Activated naive CD8-positive, alpha-beta T cell treated with anti-CD3 and anti-CD28 coated beads, Interleukin-2, amount 50 U/mL, for 16 hours (primary cell): Measurements from ENCODE around the gene FOXJ3.
"Not testable (repeated sequence)": the region's sequence is repeated elsewhere in the genome, so short reads cannot be mapped to it uniquely, and the experiment has no call there.

ENCODE experiments used
- DNase-seq: peaks from one replicate; pipeline ENCODE4 v3.0.0-alpha.2; 2020; ENCODE audit warnings: low read depth, low spot score

FOXJ3 gene

GRCh38 chr1:42251042-42251441 lies 84.0 kb downstream of the FOXJ3 start:
- no peak for DNase-seq

GRCh38 chr1:42250164-42250563 lies 84.9 kb downstream of the FOXJ3 start:
- DNase-seq: no peak

DNA sequence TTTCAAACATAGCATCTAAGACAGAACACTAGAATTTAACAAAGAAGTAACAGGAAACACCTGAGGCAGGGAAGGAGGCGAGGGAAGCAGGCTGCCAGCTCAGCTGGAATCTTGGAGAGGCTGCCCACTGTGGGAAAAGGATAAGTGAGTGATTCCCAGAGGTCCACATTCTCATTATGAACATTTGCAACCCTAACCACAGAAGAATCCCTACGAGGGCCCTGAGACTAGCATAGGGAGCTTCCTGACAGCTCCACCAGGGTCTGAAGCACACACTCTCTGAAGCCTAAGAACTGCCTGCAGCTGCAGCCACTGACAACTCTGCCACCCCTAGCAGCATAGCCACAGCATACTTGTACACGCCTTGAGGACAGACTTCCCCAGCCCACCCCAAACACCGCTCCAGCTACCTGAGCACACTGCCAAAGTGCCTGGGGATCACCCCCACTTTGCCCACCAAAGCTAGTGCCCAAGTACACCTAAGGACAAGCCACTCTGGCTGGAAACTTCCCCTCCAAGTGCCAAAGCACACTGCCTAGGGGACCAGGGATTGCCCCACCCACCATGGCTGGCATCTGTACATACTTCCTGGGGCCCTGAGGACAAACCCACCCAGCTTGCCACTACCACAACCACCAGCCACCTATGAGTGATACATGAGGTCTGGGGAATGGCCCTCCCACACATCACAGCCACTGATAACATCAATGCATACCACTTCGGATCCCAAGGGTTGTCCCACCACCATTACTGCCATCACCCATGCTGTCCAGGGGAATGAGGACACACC lies 93.9 kb downstream of the FOXJ3 start:
- no peak for DNase-seq

DNA sequence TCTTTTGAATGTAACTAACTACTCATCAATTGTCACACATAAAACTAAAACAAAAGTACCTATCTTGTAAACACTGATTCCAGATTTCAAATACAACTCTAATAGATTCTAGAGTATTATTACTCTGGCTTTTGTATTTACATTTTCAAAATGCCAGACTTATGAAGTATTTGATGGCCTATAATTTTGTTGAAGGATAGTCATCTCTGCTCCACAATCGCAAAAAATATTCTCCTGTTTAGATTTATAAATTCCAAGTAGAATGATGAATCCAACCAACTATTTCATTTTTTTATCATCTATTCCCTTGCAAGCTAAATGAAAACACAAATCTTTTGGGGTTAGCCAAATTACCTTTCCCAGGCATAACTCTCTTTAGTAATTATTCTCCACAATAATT lies 95.5 kb downstream of the FOXJ3 start:
- no peak for DNase-seq

DNA sequence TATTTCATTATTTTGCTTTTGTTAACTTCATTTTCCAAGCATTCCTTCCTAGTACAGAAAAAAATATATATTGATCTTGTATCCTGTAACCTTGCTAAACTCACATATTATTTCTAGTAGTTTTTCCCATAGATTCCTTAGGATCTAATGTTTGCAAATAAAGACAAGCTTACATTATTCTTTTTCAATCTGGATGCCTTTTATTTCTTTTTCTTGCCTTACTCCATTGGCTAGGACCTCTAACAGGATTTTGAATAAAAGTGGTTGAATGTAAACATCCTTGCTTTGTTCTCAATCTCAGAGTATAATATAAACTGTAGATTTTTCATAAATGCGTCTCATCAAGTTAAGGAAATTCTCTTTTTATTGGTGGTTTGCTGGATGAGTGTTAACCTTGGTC lies 96.0 kb downstream of the FOXJ3 start:
- no peak for DNase-seq

DNA sequence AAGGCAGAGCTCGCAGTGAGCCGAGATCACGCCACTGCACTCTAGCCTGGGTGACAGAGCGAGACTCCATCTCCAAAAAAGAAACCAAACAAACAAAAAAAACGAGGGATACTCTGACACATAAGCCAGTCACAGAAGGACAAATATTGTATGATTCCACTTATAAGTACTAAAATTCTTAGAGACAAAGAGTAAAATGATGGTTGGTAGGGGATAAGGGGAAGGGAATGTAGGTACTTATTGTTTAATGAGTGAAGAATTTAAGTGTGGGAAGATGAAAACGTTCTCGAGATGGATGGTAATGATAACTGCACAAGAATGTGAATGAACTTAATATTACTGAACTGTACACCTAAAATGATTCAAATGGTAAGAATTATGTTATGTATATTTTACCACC lies 103.8 kb downstream of the FOXJ3 start:
- no peak for DNase-seq

DNA sequence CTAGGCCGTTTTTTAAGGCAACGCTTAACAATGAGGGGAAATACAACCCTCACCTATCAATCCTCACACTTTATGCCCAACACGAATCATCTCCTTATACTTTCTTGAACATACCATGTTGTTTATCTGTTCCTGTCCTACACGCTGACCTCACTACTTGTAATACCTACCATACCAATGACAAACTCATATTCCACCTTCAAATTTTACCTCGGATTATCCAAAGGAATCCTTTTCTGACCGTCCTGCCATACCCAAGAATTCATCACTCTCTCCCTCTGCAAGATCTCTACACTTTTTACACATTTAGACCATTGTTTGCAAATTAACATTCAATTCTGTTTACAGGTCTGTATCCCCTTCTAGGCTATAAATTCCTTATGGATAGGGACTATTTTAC lies 106.1 kb downstream of the FOXJ3 start:
- DNase-seq: no peak

GRCh38 chr1:42223036-42223435 lies 112.0 kb downstream of the FOXJ3 start:
- DNase-seq: no peak

GRCh38 chr1:42221952-42222606 lies 113.0 kb downstream of the FOXJ3 start:
- no peak for DNase-seq

DNA sequence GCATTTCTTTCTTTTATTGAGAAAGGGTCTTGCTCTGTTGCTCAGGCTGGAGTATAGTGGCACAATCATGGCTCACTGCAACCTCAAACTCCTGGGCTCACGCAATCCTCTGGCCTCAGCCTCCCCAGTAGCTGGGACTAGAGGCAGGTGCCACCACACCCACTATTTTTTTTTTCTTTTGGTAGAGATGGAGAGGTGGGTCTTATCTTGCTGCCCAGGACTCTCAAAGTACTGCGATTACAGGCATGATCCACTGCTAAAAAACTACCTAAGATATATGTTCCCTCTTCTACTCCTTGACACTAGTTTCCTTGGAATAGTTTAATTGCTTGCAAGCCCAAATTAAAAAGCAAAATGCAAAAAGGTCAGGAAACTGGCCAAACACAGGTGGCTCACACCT lies 113.6 kb downstream of the FOXJ3 start:
- DNase-seq: no peak

- no peak for DNase-seq
Measured at GRCh38 chr1:42219627-42220026, 115.4 kb downstream of the FOXJ3 start.

GRCh38 chr1:42214447-42214871 lies 120.6 kb downstream of the FOXJ3 start:
- DNase-seq: no peak

- no peak for DNase-seq
Measured at GRCh38 chr1:42211224-42211623, 123.8 kb downstream of the FOXJ3 start.

DNA sequence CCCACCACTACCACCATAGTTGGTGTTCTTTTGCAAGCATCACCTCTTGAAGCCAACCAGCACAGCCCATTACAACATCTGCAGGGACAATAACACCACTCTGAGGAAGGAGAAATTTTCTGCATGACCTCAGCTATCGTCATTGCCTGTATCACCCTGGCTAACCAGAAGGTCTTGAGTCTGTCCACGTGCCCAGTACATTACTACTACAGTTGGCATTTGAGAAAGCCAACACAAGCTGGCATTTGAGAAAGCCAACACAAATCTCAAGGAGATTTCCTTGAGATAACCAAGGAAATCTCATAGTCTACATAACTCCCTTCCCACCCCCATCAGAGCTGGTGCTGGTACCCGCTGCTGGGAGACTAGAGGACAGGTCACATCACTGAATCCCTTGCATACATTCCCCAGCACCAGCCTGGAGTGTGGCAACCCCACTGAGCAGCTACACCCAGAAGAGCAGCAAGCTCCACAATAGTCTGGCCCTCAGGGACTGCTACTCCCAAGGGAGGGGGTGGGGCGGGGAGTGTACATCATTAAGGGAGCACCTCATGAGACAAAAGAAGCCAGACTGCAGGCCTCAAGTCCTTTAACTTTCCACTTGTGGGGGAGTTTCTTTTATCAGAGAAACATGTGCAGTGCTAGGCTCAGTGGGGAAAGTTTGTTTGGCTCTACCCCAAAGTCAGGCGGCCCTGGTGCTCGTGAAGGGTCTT lies 124.5 kb downstream of the FOXJ3 start:
- no peak for DNase-seq

DNA sequence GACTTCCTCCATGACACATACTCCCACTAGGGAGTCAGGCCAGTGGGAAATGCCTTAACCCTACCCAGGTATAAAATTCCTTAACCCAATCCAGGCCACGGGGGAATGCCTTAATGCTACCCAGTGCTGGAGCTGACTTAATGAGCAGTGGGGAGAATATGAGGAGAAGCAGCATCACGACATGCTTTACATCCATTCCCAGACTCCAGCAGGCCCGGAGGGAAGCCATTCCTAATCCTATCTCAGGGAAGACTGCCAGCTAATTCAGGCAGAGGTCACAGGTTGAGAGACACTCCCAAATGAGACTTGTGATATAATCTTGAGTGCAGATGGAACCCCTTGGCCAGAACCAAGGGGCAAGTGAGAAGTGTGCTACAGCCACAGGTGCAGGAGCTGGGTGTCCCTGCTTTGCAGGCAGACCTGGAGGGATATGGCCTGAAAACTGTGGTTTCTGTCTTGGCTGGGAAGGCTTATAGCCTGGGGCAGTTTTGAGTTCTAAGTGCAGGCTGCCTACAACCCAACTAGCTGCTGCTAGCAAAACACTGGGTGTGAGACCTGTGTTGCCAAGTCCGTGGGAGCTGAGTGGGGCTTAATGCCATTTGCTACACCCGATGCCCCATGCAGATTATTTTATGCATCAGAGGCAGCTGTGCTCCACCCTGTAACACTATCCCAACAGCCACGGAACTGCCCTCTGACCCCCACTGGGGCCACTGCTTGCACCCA lies 125.3 kb downstream of the FOXJ3 start:
- no peak for DNase-seq

- not testable (repeated sequence) for DNase-seq
Measured at GRCh38 chr1:42206930-42207329, 128.1 kb downstream of the FOXJ3 start.

GRCh38 chr1:42206164-42206563 lies 128.9 kb downstream of the FOXJ3 start:
- no peak for DNase-seq

GRCh38 chr1:42201986-42202385 lies 133.0 kb downstream of the FOXJ3 start:
- no peak for DNase-seq

- DNase-seq: no peak
Measured at GRCh38 chr1:42198251-42198650, 136.8 kb downstream of the FOXJ3 start.

DNA sequence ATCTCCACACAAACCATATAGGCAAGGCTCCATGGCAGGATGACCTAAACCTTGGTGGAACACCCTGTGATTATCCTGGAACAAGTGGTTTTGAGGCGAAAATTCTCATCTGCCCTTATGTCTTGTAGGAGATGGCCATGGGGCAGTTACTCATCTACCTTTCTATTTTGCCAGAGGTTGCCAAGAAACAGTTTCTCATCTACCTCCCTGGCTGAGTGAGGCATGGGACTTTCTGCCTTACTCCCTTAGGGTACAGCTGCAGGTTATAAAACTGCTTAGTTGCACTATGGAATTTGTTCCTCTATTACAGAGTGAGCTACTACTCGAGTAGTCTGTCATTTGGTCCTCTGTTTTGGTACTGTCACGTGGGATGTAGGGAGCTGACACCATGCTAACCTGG lies 139.2 kb downstream of the FOXJ3 start:
- DNase-seq: no peak

GRCh38 chr1:42192106-42192505 lies 142.9 kb downstream of the FOXJ3 start:
- DNase-seq: no peak

- DNase-seq: no peak
Measured at GRCh38 chr1:42191319-42191718, 143.7 kb downstream of the FOXJ3 start.
